Retinal pigment epithelial cell (primary cell): ENCODE measurements around the gene AIM2.
A peak's percentile ranks its signal among the peaks of the same experiment; 100 is the strongest.

ENCODE experiments used
- DNase-seq: peaks from one replicate; pipeline ENCODE4 v3.0.0-alpha.2; 2010; ENCODE audit warnings: low read depth
- H3K4me3 ChIP-seq: 2 replicates; pipeline ENCODE4 v1.5.1; 2011; ENCODE audit warnings: mild to moderate bottlenecking, low read length, control low read depth, moderate library complexity
- CTCF ChIP-seq: conservative IDR thresholded peaks from 2 replicates; pipeline ENCODE4 v1.5.1; 2011; ENCODE audit warnings: low read depth, low read length, control low read depth, inconsistent platforms

AIM2 gene

GRCh38 chr1:159089184-159089791 lies 12.7 kb upstream of the AIM2 start:
- no peak overlapping the region for H3K4me3 ChIP-seq
- peak; percentile 61 for TF ChIP-seq CTCF
- DNase-seq = no peak

- no peak overlapping the region for H3K4me3 ChIP-seq
- DNase-seq = no peak
- no peak for TF ChIP-seq CTCF
Observed at GRCh38 chr1:159088546-159089183, 12.1 kb upstream of the AIM2 start.

- TF ChIP-seq CTCF = no peak
- peak; percentile 7 for DNase-seq
- H3K4me3 ChIP-seq = no peak overlapping the region
Observed at GRCh38 chr1:159088050-159088449, 11.5 kb upstream of the AIM2 start.

- no peak for DNase-seq
- H3K4me3 ChIP-seq = no peak overlapping the region
- no peak for TF ChIP-seq CTCF
Observed at GRCh38 chr1:159084867-159085266, 8.3 kb upstream of the AIM2 start.

- no peak overlapping the region for H3K4me3 ChIP-seq
- DNase-seq = no peak
- no peak for TF ChIP-seq CTCF
Observed at GRCh38 chr1:159084152-159084551, 7.6 kb upstream of the AIM2 start.

- no peak for TF ChIP-seq CTCF
- DNase-seq = no peak
- H3K4me3 ChIP-seq = no peak overlapping the region
Observed at GRCh38 chr1:159083013-159083412, 6.4 kb upstream of the AIM2 start.

- no peak for DNase-seq
- TF ChIP-seq CTCF = no peak
- H3K4me3 ChIP-seq = no peak overlapping the region
Observed at GRCh38 chr1:159081626-159082025, 5.1 kb upstream of the AIM2 start.
